Stimulated activated CD4-positive, alpha-beta T cell treated with anti-CD3 and anti-CD28 coated beads, Interleukin-1b, Interleukin-23, amount 100 ng/mL, for 1 hour (primary cell): Measurements from ENCODE around the gene ZNF83.
"Not testable (repeated sequence)": the region's sequence is repeated elsewhere in the genome, so short reads cannot be mapped to it uniquely, and the experiment has no call there.

Experiments
- DNase-seq, 2 donors: peaks; one replicate each; pipeline ENCODE4 v3.0.0-alpha.2; 2020; ENCODE audit warnings: low read depth in 2 of 2

Gene ZNF83

DNA sequence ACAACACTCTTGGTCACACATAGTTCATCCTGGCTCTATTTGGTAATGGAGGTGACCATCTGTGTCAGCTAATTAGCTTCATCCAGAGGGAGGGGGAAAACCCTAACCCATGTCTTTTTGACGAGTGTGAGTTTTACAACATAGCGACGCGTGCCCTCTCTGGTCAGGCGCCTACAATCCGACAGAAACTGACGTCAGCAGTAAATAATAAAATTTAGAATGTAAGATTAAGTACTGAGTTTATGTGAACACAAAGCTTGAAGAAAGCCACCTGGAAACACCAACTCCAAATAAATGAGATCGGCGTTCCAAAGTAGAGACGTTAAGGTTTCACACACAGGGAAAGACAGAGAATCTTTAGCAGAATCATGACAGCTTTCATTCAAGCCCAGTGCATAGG, 1.8 kb upstream of the ZNF83 start:
- no peak for DNase-seq

DNA sequence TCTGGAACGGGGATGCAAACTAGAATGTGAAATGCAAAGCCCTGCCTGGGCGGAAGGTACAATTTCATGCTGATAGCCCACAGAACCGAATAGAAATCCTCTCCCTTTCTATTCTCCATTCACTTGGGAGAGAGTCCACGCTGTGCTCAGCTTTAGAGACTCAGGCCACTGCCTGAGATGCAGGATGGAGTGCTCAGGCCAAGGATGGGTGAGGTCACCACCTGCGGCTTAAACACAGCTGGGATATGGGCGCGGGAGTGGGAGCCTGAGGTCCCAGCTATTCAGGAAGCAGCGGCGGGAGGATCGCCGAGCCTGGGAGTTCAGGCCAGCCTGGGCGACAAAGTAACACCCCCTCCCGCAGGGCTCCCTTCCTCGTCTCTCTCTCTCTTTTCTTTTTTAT, 446 bp upstream of the ZNF83 start:
- DNase-seq: no peak

GRCh38 chr19:52635786-52636570, 2.2 kb downstream of the ZNF83 start:
- no peak for DNase-seq

DNA sequence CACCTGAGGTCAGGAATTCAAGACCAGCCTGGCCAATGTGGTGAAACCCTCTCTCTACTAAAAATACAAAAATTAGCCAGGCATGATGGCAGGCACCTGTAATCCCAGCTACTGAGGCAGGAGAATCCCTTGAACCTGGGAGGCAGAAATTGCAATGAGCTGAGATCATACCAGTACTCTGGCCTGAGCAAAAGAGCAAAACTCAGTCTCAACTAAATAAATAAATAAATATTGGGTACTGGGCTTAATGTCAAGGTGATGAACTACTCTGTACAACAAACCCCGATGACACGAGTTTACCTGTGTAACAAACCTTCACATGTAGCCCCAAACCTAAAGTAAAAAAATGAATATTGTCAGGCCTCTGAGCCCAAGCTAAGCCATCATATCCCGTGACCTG, 10.7 kb downstream of the ZNF83 start:
- not testable (repeated sequence) for DNase-seq

- DNase-seq: no peak
Measured at GRCh38 chr19:52626915-52627314, 11.2 kb downstream of the ZNF83 start.

- DNase-seq: no peak
Measured at GRCh38 chr19:52622261-52622660, 15.9 kb downstream of the ZNF83 start.

GRCh38 chr19:52621376-52621775, 16.8 kb downstream of the ZNF83 start:
- no peak for DNase-seq

GRCh38 chr19:52613299-52613906, 24.8 kb downstream of the ZNF83 start:
- DNase-seq: no peak

DNA sequence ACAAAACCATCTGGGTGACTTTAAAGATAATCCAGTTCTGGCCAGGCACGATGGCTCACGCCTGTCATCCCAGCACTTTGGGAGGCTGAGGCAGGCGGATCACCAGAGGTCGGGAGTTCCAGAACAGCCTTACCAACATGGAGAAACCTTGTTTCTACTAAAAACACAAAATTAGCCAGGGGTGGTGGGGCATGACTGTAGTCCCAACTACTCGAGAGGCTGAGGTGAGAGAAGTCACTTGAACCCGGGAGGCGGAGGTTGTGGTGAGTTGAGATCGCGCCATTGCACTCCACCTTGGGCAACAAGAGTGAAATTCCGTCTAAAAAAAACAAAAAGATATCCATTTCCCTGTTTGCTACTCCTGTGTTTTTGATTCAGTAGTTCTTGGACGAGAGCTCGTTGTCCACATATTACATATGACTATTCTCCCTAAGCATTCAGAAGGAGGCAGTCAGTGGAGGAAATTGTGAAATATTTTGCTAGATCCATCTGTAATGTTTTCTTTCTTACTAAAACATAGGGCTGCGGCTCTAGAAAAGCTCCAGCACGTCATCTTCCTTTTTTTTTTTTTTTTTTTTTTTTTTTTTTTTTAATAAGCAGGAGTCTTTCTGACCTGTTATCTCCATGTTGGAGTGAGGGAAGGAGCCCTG, 34.5 kb downstream of the ZNF83 start:
- DNase-seq: no peak

GRCh38 chr19:52602941-52603340, 35.2 kb downstream of the ZNF83 start:
- DNase-seq: no peak

- not testable (repeated sequence) for DNase-seq
Measured at GRCh38 chr19:52601974-52602366, 36.2 kb downstream of the ZNF83 start.

DNA sequence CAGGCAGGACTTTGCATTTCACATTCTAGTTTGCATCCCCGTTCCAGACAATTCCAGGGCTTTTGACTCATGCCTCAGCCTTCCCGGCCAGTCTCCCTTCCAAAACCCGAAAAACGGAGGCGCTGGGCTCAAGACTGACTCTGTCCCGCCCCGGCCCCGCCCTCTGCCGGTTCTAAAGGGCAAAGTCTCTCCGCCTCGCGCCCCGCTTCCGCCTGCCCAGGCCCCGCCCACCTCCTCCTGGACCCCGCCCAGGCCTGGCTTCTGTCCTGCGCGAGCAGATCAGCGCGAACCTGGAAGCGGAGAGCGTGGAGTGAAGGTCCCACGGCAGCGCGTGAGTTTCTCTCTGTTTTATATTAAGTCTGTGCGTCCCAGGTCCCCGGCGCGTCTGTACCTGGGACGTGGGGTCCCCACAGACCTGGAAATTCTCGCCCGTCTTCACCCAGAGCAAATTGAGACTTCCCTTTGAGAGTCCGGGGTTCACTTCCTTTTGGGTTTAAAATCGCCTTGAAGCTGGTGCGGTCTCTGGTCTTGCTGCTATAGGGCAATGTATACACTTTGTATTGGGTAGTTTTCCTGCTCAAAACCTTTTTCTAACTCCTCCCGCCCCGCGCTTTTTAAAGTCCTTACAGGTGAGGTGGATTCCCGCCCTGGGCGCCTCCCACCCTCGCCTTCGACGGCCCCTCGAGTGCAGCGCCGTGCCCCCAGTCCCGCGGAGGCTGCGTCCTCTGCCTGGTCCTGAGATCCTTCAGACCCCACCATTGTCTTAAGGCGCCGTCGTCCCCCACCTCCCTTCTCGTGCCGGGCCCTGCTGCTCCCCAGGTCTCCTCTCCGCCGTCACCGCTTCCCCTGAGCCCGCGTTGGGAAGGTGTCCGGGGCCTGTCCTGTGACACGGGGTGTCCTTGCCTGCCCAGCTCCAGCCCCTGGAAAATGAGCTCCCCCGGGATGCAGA, 36.9 kb downstream of the ZNF83 start:
- peak; percentile 82 to 94 for DNase-seq

GRCh38 chr19:52600639-52601024, 37.5 kb downstream of the ZNF83 start:
- no peak for DNase-seq

GRCh38 chr19:52599241-52599640, 38.9 kb downstream of the ZNF83 start:
- DNase-seq: no peak

DNA sequence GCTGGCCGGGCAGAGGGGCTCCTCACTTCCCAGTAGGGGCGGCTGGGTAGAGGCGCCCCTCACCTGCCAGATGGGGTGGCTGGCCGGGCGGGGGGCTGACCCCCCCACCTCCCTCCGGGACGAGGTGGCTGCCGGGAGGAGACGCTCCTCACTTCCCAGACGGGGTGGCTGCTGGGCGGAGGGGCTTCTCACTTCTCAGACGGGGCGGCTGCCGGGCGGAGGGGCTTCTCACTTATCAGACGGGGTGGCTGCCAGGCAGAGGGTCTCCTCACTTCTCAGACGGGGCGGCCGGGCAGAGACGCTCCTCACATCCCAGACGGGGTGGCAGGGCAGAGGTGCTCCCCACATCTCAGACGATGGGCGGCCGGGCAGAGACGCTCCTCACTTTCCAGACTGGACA, 44.7 kb downstream of the ZNF83 start:
- not testable (repeated sequence) for DNase-seq

DNA sequence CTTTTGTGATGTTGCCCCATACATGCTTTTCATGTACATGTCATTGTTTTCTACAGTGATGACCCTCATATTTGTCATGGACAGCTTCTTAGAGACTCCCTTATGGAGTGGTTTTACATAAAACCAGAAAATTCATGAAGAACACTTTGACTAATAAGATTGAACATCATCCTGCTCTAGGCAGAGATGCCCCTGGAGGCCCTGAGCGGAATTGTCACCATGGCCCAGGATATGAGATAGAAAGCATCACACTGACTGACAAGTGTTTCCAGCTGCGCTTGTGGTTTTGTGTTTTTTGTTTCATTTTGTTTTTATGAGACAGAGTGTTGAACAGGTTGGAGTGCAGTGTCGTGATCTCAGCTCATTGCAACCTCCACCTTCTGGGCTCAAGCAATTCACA, 45.9 kb downstream of the ZNF83 start:
- DNase-seq: no peak

DNA sequence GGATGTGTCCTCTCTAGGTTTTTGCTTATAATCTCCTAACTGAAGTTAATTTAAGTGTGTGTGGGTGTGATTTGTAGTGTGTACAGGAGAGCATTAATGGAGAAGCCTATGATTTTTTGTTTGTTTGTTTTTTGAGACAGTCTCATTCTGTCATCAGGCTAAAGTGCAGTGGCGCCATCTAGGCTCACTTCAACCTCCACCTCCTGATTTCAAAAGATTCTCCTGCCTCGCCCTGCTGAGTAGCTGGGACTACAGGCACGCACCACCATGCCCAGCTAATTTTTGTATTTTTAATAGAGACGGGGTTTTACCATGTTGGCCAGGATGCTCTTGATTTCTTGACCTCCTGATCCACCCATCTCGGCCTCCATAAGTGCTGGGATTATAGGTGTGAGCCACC, 47.4 kb downstream of the ZNF83 start:
- DNase-seq: no peak

DNA sequence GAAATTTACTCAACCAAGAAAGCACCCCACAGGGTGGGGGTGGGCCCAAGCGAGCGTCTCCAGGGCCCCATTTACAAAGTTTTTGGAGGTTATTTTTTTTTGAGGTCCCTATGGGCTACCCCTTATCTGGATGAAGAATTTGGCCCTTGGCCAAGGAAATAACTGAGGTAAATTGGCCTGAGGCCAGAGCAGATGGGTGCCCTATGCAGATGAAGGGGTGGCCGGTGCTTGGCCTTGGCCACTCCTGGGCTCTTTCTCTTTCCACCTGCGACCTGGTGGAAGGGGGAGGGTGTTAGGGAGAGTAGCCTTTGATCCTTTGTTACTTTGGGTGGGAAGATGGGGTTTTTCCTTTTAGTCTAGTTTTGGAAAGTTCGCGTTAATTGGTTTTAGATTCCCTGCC, 52.6 kb downstream of the ZNF83 start:
- DNase-seq: no peak

DNA sequence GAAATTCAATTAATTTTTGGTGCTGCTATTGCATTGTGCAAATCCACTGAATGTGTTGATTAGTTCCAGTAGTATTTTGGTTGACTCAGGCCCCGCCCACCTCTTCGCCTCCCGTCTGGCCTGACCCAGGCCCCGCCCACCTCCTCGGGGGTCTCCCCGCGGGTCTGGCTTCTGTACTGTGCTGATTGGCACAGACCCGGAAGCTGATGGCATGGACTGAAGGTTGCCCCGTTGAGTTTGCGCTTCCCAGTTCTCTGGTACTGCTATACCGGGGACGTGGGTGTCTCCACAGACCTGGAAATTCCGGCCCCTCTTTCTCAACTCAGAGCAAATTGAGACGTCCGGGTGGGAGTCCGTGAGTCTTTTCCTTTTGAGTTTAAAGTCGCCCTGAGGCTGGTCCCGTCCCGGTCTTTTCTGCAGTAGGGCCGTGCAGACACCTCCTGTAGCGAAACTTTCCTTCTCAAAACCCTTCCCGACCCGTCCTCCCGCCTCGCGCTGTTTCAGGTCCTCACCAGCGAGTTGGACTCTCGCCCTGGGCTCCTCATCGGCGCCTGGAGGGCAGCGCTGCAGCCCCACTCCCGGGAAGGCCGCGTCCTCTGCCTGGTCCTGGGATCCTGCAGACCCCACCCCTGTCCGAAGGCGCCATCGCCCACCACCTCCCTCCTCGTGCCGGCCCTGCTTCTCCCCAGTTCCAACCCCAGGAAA, 53.3 kb downstream of the ZNF83 start:
- DNase-seq: no peak

GRCh38 chr19:52570000-52570861, 67.9 kb downstream of the ZNF83 start, which contains the start of gene ZNF701:
ZNF701 (plus strand) TSS chr19:52570287; CDS start chr19:52574148, 3,861 bp downstream.
- peak; percentile 91 to 96 for DNase-seq
